Measurements from ENCODE around the gene SLC39A11. TPM values are rescaled to one million over a fixed set of nuclear protein-coding genes. Genes with fewer than 3 reads are reported as not detected.

SLC39A11 gene
- total RNA-seq, 4 donors from 2014 or later: 36.6 to 75.0 (median 40.2) TPM

- no peak for TF ChIP-seq CTCF (IDR thresholded peaks at IDR 0.05; ENCODE audit: low read depth)
These were observed 6.4 kb upstream of the SLC39A11 start for GRCh38 chr17:73098919-73099318.

GRCh38 chr17:73096866-73097265, 4.4 kb upstream of the SLC39A11 start:
- TF ChIP-seq CTCF (IDR thresholded peaks at IDR 0.05; ENCODE audit: low read depth): no peak

GRCh38 chr17:73096211-73096610, 3.7 kb upstream of the SLC39A11 start:
- no peak for TF ChIP-seq CTCF (IDR thresholded peaks at IDR 0.05; ENCODE audit: low read depth)

- no peak for TF ChIP-seq CTCF (IDR thresholded peaks at IDR 0.05; ENCODE audit: low read depth)
These were observed 798 bp upstream of the SLC39A11 start for GRCh38 chr17:73093286-73093685.

GRCh38 chr17:73091770-73092522, 542 bp downstream of the SLC39A11 start:
- no peak for TF ChIP-seq CTCF (IDR thresholded peaks at IDR 0.05; ENCODE audit: low read depth)

GRCh38 chr17:73091410-73091769, 1.1 kb downstream of the SLC39A11 start:
- TF ChIP-seq CTCF (IDR thresholded peaks at IDR 0.05; ENCODE audit: low read depth): no peak

GRCh38 chr17:73090396-73091202, 1.9 kb downstream of the SLC39A11 start:
- TF ChIP-seq CTCF (IDR thresholded peaks at IDR 0.05; ENCODE audit: low read depth): no peak
